H9 (cell line): ENCODE measurements around the gene GRIK3. TPM values are rescaled to one million over a fixed set of nuclear protein-coding genes. Genes with fewer than 3 reads are reported as not detected.
A peak's percentile ranks its signal among the peaks of the same experiment; 100 is the strongest.

ENCODE experiments used
- DNase-seq: peaks from one replicate; pipeline ENCODE4 v3.0.0-alpha.2; 2017
- H2AFZ ChIP-seq: one replicate; pipeline ENCODE4 v1.6.1; 2013; ENCODE audit warnings: mild to moderate bottlenecking, low read length, control low read depth, moderate library complexity
- H2AK5ac ChIP-seq: 2 replicates; pipeline ENCODE4 v1.6.1; 2013; ENCODE audit warnings: low read length, control low read depth, mixed read lengths; ENCODE audit not compliant: insufficient read length
- H2BK120ac ChIP-seq: one replicate; pipeline ENCODE4 v1.6.1; 2013; ENCODE audit warnings: low read depth, mild to moderate bottlenecking, low read length, control low read depth, inconsistent platforms; ENCODE audit not compliant: poor library complexity, severe bottlenecking
- H2BK12ac ChIP-seq: 2 replicates; pipeline ENCODE4 v1.6.1; 2013; ENCODE audit warnings: low read length, control low read depth, mixed read lengths, low read depth; ENCODE audit not compliant: insufficient read length
- H2BK15ac ChIP-seq: 2 replicates; pipeline ENCODE4 v1.6.1; 2013; ENCODE audit warnings: low read depth, low read length, control low read depth
- H2BK20ac ChIP-seq: one replicate; pipeline ENCODE4 v1.6.1; 2013; ENCODE audit warnings: low read depth, mild to moderate bottlenecking, low read length, control low read depth, inconsistent platforms; ENCODE audit not compliant: poor library complexity, severe bottlenecking
- H2BK5ac ChIP-seq: 2 replicates; pipeline ENCODE4 v1.6.1; 2013; ENCODE audit warnings: low read length, control low read depth, mixed read lengths; ENCODE audit not compliant: insufficient read length
- H3K14ac ChIP-seq: 2 replicates; pipeline ENCODE4 v1.6.1; 2013; ENCODE audit warnings: low read length, control low read depth; ENCODE audit not compliant: insufficient read depth
- H3K18ac ChIP-seq: 2 replicates; pipeline ENCODE4 v1.6.1; 2013; ENCODE audit warnings: low read depth, mild to moderate bottlenecking, mixed read lengths, low read length, control low read depth; ENCODE audit not compliant: insufficient read length
- H3K23ac ChIP-seq: 2 replicates; pipeline ENCODE4 v1.6.1; 2013; ENCODE audit warnings: low read length, control low read depth, mixed read lengths, low read depth; ENCODE audit not compliant: insufficient read length
- H3K23me2 ChIP-seq: 2 replicates; pipeline ENCODE4 v1.6.1; 2013; ENCODE audit warnings: low read depth, mild to moderate bottlenecking, mixed read lengths, low read length, control low read depth; ENCODE audit not compliant: insufficient read length, poor library complexity, severe bottlenecking
- H3K27ac ChIP-seq: 2 replicates; pipeline ENCODE4 v1.5.1; 2013; ENCODE audit warnings: low read length, control low read depth, mixed read lengths, low read depth; ENCODE audit not compliant: insufficient read length
- H3K27me3 ChIP-seq: 2 replicates; pipeline ENCODE4 v1.6.1; 2013; ENCODE audit warnings: low read length, control low read depth, inconsistent platforms; ENCODE audit not compliant: insufficient read depth
- H3K4ac ChIP-seq: 2 replicates; pipeline ENCODE4 v1.6.1; 2013; ENCODE audit warnings: low read depth, mild to moderate bottlenecking, control low read depth, inconsistent platforms, low read length, moderate library complexity
- H3K4me1 ChIP-seq: 2 replicates; pipeline ENCODE4 v1.6.1; 2013; ENCODE audit warnings: low read length, control low read depth, inconsistent platforms; ENCODE audit not compliant: insufficient read depth
- H3K4me2 ChIP-seq: 2 replicates; pipeline ENCODE4 v1.6.1; 2013; ENCODE audit warnings: low read length, control low read depth, mixed read lengths; ENCODE audit not compliant: insufficient read length, insufficient read depth
- H3K56ac ChIP-seq: 2 replicates; pipeline ENCODE4 v1.6.1; 2013; ENCODE audit warnings: low read depth, mild to moderate bottlenecking, mixed read lengths, low read length, control low read depth; ENCODE audit not compliant: insufficient read length
- H3K79me1 ChIP-seq: 2 replicates; pipeline ENCODE4 v1.6.1; 2013; ENCODE audit warnings: low read depth, mild to moderate bottlenecking, moderate library complexity, low read length, control low read depth, inconsistent platforms; ENCODE audit not compliant: insufficient read depth, poor library complexity, severe bottlenecking
- H3K79me2 ChIP-seq: 2 replicates; pipeline ENCODE4 v1.6.1; 2013; ENCODE audit warnings: low read length, control low read depth, inconsistent platforms; ENCODE audit not compliant: insufficient read depth
- H3K9ac ChIP-seq: 2 replicates; pipeline ENCODE4 v1.6.1; 2013; ENCODE audit warnings: low read length, control low read depth, mixed read lengths; ENCODE audit not compliant: insufficient read length; ENCODE audit errors: extremely low read depth
- H3K9me3 ChIP-seq: one replicate; pipeline ENCODE4 v1.6.1; 2013; ENCODE audit warnings: low read depth, low read length, inconsistent platforms; ENCODE audit not compliant: control insufficient read depth
- H3T11ph ChIP-seq: one replicate; pipeline ENCODE4 v1.6.1; 2013; ENCODE audit warnings: mild to moderate bottlenecking, low read length, control low read depth, inconsistent platforms
- H4K20me1 ChIP-seq: one replicate; pipeline ENCODE4 v1.6.1; 2013; ENCODE audit not compliant: control insufficient read depth, insufficient read length, insufficient read depth
- H4K5ac ChIP-seq: 2 replicates; pipeline ENCODE4 v1.6.1; 2013; ENCODE audit warnings: low read depth, mild to moderate bottlenecking, mixed read lengths, low read length, control low read depth; ENCODE audit not compliant: insufficient read length
- H4K8ac ChIP-seq: replicated peaks from 2 replicates; pipeline ENCODE4 v1.6.1; 2013; ENCODE audit warnings: low read length, control low read depth, mixed read lengths, low read depth; ENCODE audit not compliant: insufficient read length
- H4K91ac ChIP-seq: 2 replicates; pipeline ENCODE4 v1.6.1; 2013; ENCODE audit warnings: low read depth, mild to moderate bottlenecking, moderate library complexity, mixed read lengths, low read length, control low read depth; ENCODE audit not compliant: insufficient read length
- H3K27ac Mint-ChIP-seq, 3 experiments: 2 replicates in 2 of 3; 3 replicates in 1 of 3; pipeline ENCODE4 v1.8.0; 2020 to 2021; ENCODE audit warnings: mixed read lengths in 3 of 3, mild to moderate bottlenecking in 1 of 3, moderate library complexity in 1 of 3
- H3K27me3 Mint-ChIP-seq: 2 replicates; pipeline ENCODE4 v1.8.0; 2021; ENCODE audit warnings: low read depth, mild to moderate bottlenecking, moderate library complexity, mixed read lengths
- H3K36me3 Mint-ChIP-seq, 3 experiments: 2 replicates in 2 of 3; 3 replicates in 1 of 3; pipeline ENCODE4 v1.8.0; 2020 to 2021; ENCODE audit warnings: low read depth in 3 of 3, mixed read lengths in 3 of 3; ENCODE audit not compliant: insufficient read depth in 1 of 3
- H3K4me1 Mint-ChIP-seq, 2 experiments: 2 replicates each; pipeline ENCODE4 v1.8.0; 2020; ENCODE audit warnings: mixed read lengths in 2 of 2
- H3K4me3 Mint-ChIP-seq, 2 experiments: 2 replicates in 1 of 2; 3 replicates in 1 of 2; pipeline ENCODE4 v1.8.0; 2020 to 2021; ENCODE audit warnings: mild to moderate bottlenecking in 2 of 2, mixed read lengths in 2 of 2, moderate library complexity in 1 of 2
- H3K9me3 Mint-ChIP-seq, 2 experiments: 2 replicates in 1 of 2; 3 replicates in 1 of 2; pipeline ENCODE4 v1.8.0; 2020; ENCODE audit warnings: mild to moderate bottlenecking in 2 of 2, mixed read lengths in 2 of 2, moderate library complexity in 1 of 2
- CTCF ChIP-seq: fragments of 200-600 bp; sonication (generic); conservative IDR thresholded peaks from 3 replicates; pipeline ENCODE4 v1.8.0; 2021; ENCODE audit warnings: antibody characterized with exemption, mild to moderate bottlenecking
- WGBS: extraction: QIAGEN DNeasy Blood & Tissue Kit; methylation state at CpG from one replicate; pipeline ENCODE4 v1.1.7; 2013; ENCODE audit warnings: missing lambda C conversion rate, low lambda C conversion rate, mixed read lengths; ENCODE audit not compliant: insufficient read length; ENCODE audit errors: extremely low coverage; 5-methylcytosine and 5-hydroxymethylcytosine counted together
- total RNA-seq: library from RNA; stranded (reverse); gene quantifications from 2 replicates; pipeline ENCODE4 v1.2.1, GENCODE V29; 2021

GRIK3 gene
- total RNA-seq, 1 experiment from 2014 or later, result 1.7 TPM

GRCh38 chr1:37038227-37039093 lies 4.1 kb upstream of the GRIK3 start:
- Histone ChIP-seq H3K79me2 (no peaks in the 10 kb centered on the region), H3T11ph (no peak overlapping the region), H3K4ac (no peak overlapping the region), H2BK15ac (no peak overlapping the region), H2BK120ac (no peak overlapping the region), H3K27me3 (peaks cover 13% of the 10 kb centered on the region; the same call in 1 of the 2 replicates), H4K8ac (no peak overlapping the region), H3K14ac (no peak overlapping the region; the same call in 1 of the 2 replicates), H2AFZ (no peak overlapping the region), H2BK12ac (no peak overlapping the region), H2BK5ac (no peak overlapping the region), H3K18ac (no peak overlapping the region), H2AK5ac (no peak overlapping the region), H3K9ac (no peak overlapping the region), H4K91ac (no peak overlapping the region), H3K56ac (no peak overlapping the region), H3K23me2 (peaks cover 11% of the 10 kb centered on the region), H3K4me1 (peaks cover 17% of the 10 kb centered on the region), H3K27ac (no peak overlapping the region), H4K5ac (no peak overlapping the region), H3K23ac (no peak overlapping the region), H4K20me1 (no peaks in the 10 kb centered on the region), H3K79me1 (no peaks in the 10 kb centered on the region), H3K4me2 (peak overlapping the region; percentile 46), H2BK20ac (no peak overlapping the region), H3K9me3 (no peaks in the 10 kb centered on the region)
- TF ChIP-seq CTCF, result peak; percentile 41; the same call in 2 of the 3 replicates
- peak; percentile 52 for DNase-seq
- no CpG with 5 or more reads among the region's 16 CpGs for WGBS
- no peaks in the 10 kb centered on the region; a peak in 1 of 5 replicates for H3K9me3 Mint-ChIP-seq
- peaks cover 79 to 81% of the 10 kb centered on the region in 2 experiments for H3K4me1 Mint-ChIP-seq
- no peak overlapping the region; a peak in 1 of 7 replicates for H3K27ac Mint-ChIP-seq
- H3K36me3 Mint-ChIP-seq, result no peaks in the 10 kb centered on the region
- H3K4me3 Mint-ChIP-seq, result peak overlapping the region; percentile 39 to 70
- peaks cover 79% of the 10 kb centered on the region for H3K27me3 Mint-ChIP-seq
